Activated T-cell treated with anti-CD3 and anti-CD28 coated beads, Interleukin-2, amount 50 U/mL, for 24 hours (primary cell): Measurements from ENCODE around the gene IL11.
A peak's percentile ranks its signal among the peaks of the same experiment; 100 is the strongest.

Source experiments
- DNase-seq: peaks from one replicate; pipeline ENCODE4 v3.0.0-alpha.2; 2020
- H3K27ac Mint-ChIP-seq: 2 replicates; pipeline ENCODE4 v1.8.0; 2020; ENCODE audit warnings: mild to moderate bottlenecking, mixed read lengths
- H3K27me3 Mint-ChIP-seq: 2 replicates; pipeline ENCODE4 v1.8.0; 2020; ENCODE audit warnings: mixed read lengths
- H3K36me3 Mint-ChIP-seq: 2 replicates; pipeline ENCODE4 v1.8.0; 2020; ENCODE audit warnings: low read depth, mixed read lengths
- H3K4me1 Mint-ChIP-seq: 2 replicates; pipeline ENCODE4 v1.8.0; 2020; ENCODE audit warnings: low read depth, mixed read lengths
- H3K4me3 Mint-ChIP-seq: 2 replicates; pipeline ENCODE4 v1.8.0; 2020; ENCODE audit warnings: mild to moderate bottlenecking, moderate library complexity, mixed read lengths
- H3K9me3 Mint-ChIP-seq: 2 replicates; pipeline ENCODE4 v1.8.0; 2020; ENCODE audit warnings: mixed read lengths

Gene IL11

GRCh38 chr19:55353803-55354697 lies 16.2 kb downstream of the IL11 start:
- peaks cover 14% of the 10 kb centered on the region for H3K4me1 Mint-ChIP-seq
- H3K36me3 Mint-ChIP-seq: no peaks in the 10 kb centered on the region
- H3K9me3 Mint-ChIP-seq: no peaks in the 10 kb centered on the region
- peaks cover 64% of the 10 kb centered on the region for H3K27me3 Mint-ChIP-seq
- peak overlapping the region; percentile 54 for H3K4me3 Mint-ChIP-seq
- peak; percentile 70 for DNase-seq
- no peak overlapping the region for H3K27ac Mint-ChIP-seq

- DNase-seq: no peak
- no peak overlapping the region for H3K27ac Mint-ChIP-seq
- H3K4me3 Mint-ChIP-seq: peak overlapping the region; percentile 54
- H3K27me3 Mint-ChIP-seq: peaks cover 64% of the 10 kb centered on the region
- H3K9me3 Mint-ChIP-seq: no peaks in the 10 kb centered on the region
- H3K4me1 Mint-ChIP-seq: peaks cover 14% of the 10 kb centered on the region
- H3K36me3 Mint-ChIP-seq: no peaks in the 10 kb centered on the region
Measured at GRCh38 chr19:55353356-55353802, 16.9 kb downstream of the IL11 start.

GRCh38 chr19:55352549-55353145 lies 17.6 kb downstream of the IL11 start:
- peaks cover 4% of the 10 kb centered on the region for H3K36me3 Mint-ChIP-seq
- H3K27me3 Mint-ChIP-seq: peaks cover 64% of the 10 kb centered on the region

GRCh38 chr19:55352040-55352439 lies 18.2 kb downstream of the IL11 start:
- no peak for DNase-seq
- Mint-ChIP-seq H3K4me3 (no peak overlapping the region), H3K27me3 (peaks cover 59% of the 10 kb centered on the region), H3K9me3 (no peaks in the 10 kb centered on the region), H3K4me1 (peaks cover 14% of the 10 kb centered on the region), H3K27ac (no peak overlapping the region), H3K36me3 (peaks cover 4% of the 10 kb centered on the region)

More at GRCh38 chr19:55352549-55353145, 17.6 kb downstream of the IL11 start:
- Mint-ChIP-seq H3K4me1 (peaks cover 14% of the 10 kb centered on the region), H3K9me3 (no peaks in the 10 kb centered on the region), H3K27ac (no peak overlapping the region), H3K4me3 (peak overlapping the region; percentile 54)
- DNase-seq: no peak

- Mint-ChIP-seq H3K4me1 (peaks cover 14% of the 10 kb centered on the region), H3K36me3 (peaks cover 4% of the 10 kb centered on the region), H3K9me3 (no peaks in the 10 kb centered on the region), H3K27me3 (peaks cover 47% of the 10 kb centered on the region), H3K4me3 (no peak overlapping the region), H3K27ac (no peak overlapping the region)
- DNase-seq: no peak
Measured at GRCh38 chr19:55350620-55351315, 19.5 kb downstream of the IL11 start.

- Mint-ChIP-seq H3K9me3 (no peaks in the 10 kb centered on the region), H3K36me3 (peaks cover 22% of the 10 kb centered on the region)
Measured at GRCh38 chr19:55348317-55349034, 21.8 kb downstream of the IL11 start.

GRCh38 chr19:55347442-55348009 lies 22.7 kb downstream of the IL11 start:
- Mint-ChIP-seq H3K4me3 (no peak overlapping the region), H3K4me1 (peaks cover 1% of the 10 kb centered on the region), H3K9me3 (no peaks in the 10 kb centered on the region), H3K27me3 (peaks cover 22% of the 10 kb centered on the region), H3K36me3 (peaks cover 32% of the 10 kb centered on the region), H3K27ac (no peak overlapping the region)
- DNase-seq: no peak

More at GRCh38 chr19:55348317-55349034, 21.8 kb downstream of the IL11 start:
- Mint-ChIP-seq H3K4me1 (peaks cover 10% of the 10 kb centered on the region), H3K27me3 (peaks cover 32% of the 10 kb centered on the region), H3K4me3 (no peak overlapping the region), H3K27ac (no peak overlapping the region)
- no peak for DNase-seq

- Mint-ChIP-seq H3K4me1 (no peaks in the 10 kb centered on the region), H3K9me3 (no peaks in the 10 kb centered on the region), H3K27ac (no peak overlapping the region), H3K36me3 (peaks cover 35% of the 10 kb centered on the region), H3K4me3 (no peak overlapping the region), H3K27me3 (peaks cover 16% of the 10 kb centered on the region)
- no peak for DNase-seq
Measured at GRCh38 chr19:55346725-55347441, 23.4 kb downstream of the IL11 start.

- Mint-ChIP-seq H3K4me3 (no peak overlapping the region), H3K4me1 (peaks cover 5% of the 10 kb centered on the region), H3K27me3 (peaks cover 8% of the 10 kb centered on the region), H3K27ac (no peak overlapping the region), H3K9me3 (no peaks in the 10 kb centered on the region), H3K36me3 (peaks cover 41% of the 10 kb centered on the region)
- no peak for DNase-seq
Measured at GRCh38 chr19:55345818-55346724, 24.2 kb downstream of the IL11 start.

- no peaks in the 10 kb centered on the region for H3K27me3 Mint-ChIP-seq
- no peak overlapping the region for H3K27ac Mint-ChIP-seq
- peaks cover 9% of the 10 kb centered on the region for H3K4me1 Mint-ChIP-seq
- no peak for DNase-seq
- H3K4me3 Mint-ChIP-seq: no peak overlapping the region
- no peaks in the 10 kb centered on the region for H3K9me3 Mint-ChIP-seq
- peaks cover 41% of the 10 kb centered on the region for H3K36me3 Mint-ChIP-seq
Measured at GRCh38 chr19:55345101-55345817, 25.0 kb downstream of the IL11 start.

GRCh38 chr19:55344444-55344843 lies 25.8 kb downstream of the IL11 start:
- Mint-ChIP-seq H3K36me3 (peaks cover 41% of the 10 kb centered on the region), H3K27me3 (no peaks in the 10 kb centered on the region)
- DNase-seq: no peak

More at GRCh38 chr19:55344444-55344843, 25.8 kb downstream of the IL11 start:
- H3K4me1 Mint-ChIP-seq: peaks cover 9% of the 10 kb centered on the region
- H3K27ac Mint-ChIP-seq: no peak overlapping the region
- no peaks in the 10 kb centered on the region for H3K9me3 Mint-ChIP-seq
- H3K4me3 Mint-ChIP-seq: no peak overlapping the region
